Measurements from ENCODE around the gene HSD17B2.

The HSD17B2 gene

DNA sequence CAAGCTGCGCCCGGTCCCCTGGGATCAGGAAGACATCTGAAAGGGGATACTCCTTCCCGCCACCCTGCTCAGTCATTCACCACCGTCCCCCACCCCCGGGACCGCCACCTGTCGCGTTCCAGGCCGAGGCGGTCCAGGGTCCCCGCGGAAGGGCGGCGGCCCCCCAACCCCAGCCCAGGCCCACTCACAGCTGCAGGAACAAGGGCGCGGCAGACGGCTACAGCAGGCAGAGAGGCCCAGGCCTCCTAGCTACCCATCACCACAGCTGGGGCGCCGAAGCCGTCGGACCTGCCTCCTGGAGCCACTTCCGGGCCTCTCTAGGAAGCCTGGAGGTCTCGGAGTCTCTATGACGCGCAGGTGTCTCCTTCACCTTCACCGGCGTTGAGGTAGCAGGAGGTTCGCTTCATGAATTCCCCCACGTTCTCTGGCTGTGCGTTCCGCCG is 23.8 kb upstream of the HSD17B2 start, which contains the start of gene SDR42E1:
TSS of gene SDR42E1 (minus strand) at position 272 of the 443 bp plus-strand sequence. CDS start 10,612 bp downstream, outside the sequence.
- 95% methylated on average over 32 of the region's 32 CpGs for WGBS
- H3K4me3 ChIP-seq (ENCODE audit: insufficient read depth in 1 of 2, low read depth in 1 of 2, low read length in 2 of 2): peak within 1 kb of the TSS in 1 of 2 experiments; percentile 32
- H3K9me3 ChIP-seq (ENCODE audit: control insufficient read depth, low read length): peaks cover 21% of the 10 kb centered on the region
- H2BK120ac ChIP-seq (ENCODE audit: low read depth, low read length): no peak within 1 kb of the TSS
- H3K9ac ChIP-seq (ENCODE audit: low read length): no peak within 1 kb of the TSS
- no peak within 1 kb of the TSS for H2BK15ac ChIP-seq (ENCODE audit: low read depth, poor library complexity, severe bottlenecking)
- no peak within 1 kb of the TSS for H3K27ac ChIP-seq (ENCODE audit: low read length, poor library complexity, severe bottlenecking)
- H3K18ac ChIP-seq (ENCODE audit: low read depth in 1 of 2, low read length in 2 of 2): no peak within 1 kb of the TSS
- peaks cover 6 to 22% of the 10 kb centered on the region in 2 experiments for H3K27me3 ChIP-seq (ENCODE audit: control insufficient read depth in 1 of 2, insufficient read depth in 1 of 2, low read length in 2 of 2)
- H4K91ac ChIP-seq (ENCODE audit: low read length): no peak within 1 kb of the TSS
- H2AK5ac ChIP-seq (ENCODE audit: low read length, severe bottlenecking): no peak within 1 kb of the TSS
- no peaks in the 10 kb centered on the region for H3K36me3 ChIP-seq (ENCODE audit: control insufficient read depth in 1 of 2, insufficient read depth in 2 of 2, low read depth in 1 of 2, low read length in 2 of 2)
- no peak within 1 kb of the TSS for H2BK12ac ChIP-seq (ENCODE audit: low read length in 2 of 2)
- H3K23ac ChIP-seq (ENCODE audit: low read length in 2 of 2): no peak within 1 kb of the TSS
- no peak within 1 kb of the TSS for H2BK5ac ChIP-seq (ENCODE audit: low read depth, low read length, poor library complexity, severe bottlenecking)
- no peak within 1 kb of the TSS for H4K8ac ChIP-seq (ENCODE audit: low read length)
- H3K4me1 ChIP-seq (ENCODE audit: control insufficient read depth, insufficient read depth, low read depth, low read length): no peaks in the 10 kb centered on the region
- no peak for DNase-seq
- H2AFZ ChIP-seq (ENCODE audit: low read depth, low read length): no peak within 1 kb of the TSS
- H3K4ac ChIP-seq (ENCODE audit: low read depth in 1 of 2, low read length in 2 of 2): no peak within 1 kb of the TSS
- no peak within 1 kb of the TSS for H3K4me2 ChIP-seq (ENCODE audit: low read length, poor library complexity, severe bottlenecking)
- no peaks in the 10 kb centered on the region for H3K79me1 ChIP-seq (replicated peaks; ENCODE audit: low read length, poor library complexity, severe bottlenecking)
- no peak within 1 kb of the TSS for H3K14ac ChIP-seq (ENCODE audit: low read length in 2 of 2)

DNA sequence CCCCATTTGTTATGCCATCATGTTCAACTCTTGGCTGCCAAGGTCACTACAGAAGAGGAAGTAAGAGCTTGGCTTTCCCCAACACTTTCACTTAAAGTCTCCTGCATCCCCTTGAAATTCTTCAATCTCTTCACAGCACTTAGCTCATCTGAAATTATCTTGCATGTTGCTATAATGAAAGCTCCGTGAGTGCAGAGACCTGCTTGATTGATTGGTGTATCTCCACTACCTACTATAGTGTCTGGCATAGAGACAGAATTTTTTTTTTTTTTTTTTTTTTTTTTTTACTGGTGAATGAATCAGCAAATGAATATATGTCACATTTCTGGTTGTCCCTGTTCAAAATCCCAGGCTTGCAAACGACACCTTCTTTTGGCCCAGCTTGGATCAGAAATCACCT is 21.9 kb upstream of the HSD17B2 start:
- H2BK12ac ChIP-seq (ENCODE audit: low read length in 2 of 2): no peak overlapping the region

DNA sequence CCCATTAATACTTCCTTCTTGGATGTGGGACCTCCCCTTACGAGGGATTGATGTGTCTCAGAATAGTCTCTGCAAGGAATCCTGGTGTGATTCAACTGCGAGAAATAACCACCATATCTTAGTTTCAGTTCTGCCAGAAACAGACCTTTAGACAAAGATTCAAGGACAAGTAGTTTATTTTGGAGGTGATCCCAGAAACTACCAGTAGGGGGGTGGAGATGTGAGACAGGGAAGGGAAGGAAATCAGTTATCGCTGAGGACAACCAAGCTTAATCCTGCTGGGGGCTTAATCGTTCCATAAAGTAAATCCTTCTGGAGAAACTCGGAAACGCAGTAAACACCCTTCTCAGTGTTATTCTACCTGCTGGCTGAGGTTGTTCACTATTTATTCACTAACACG is 18.8 kb upstream of the HSD17B2 start:
- no peak overlapping the region for H2BK120ac ChIP-seq (ENCODE audit: low read depth, low read length)
- no peak overlapping the region for H3K27ac ChIP-seq (ENCODE audit: low read length, poor library complexity, severe bottlenecking)
- H3K14ac ChIP-seq (ENCODE audit: low read length in 2 of 2): no peak overlapping the region
- H2BK12ac ChIP-seq (ENCODE audit: low read length in 2 of 2): no peak overlapping the region
- H3K27me3 ChIP-seq (ENCODE audit: control insufficient read depth in 1 of 2, insufficient read depth in 1 of 2, low read length in 2 of 2): peaks cover 15 to 17% of the 10 kb centered on the region in 2 experiments
- H2AFZ ChIP-seq (ENCODE audit: low read depth, low read length): no peak overlapping the region
- H2BK5ac ChIP-seq (ENCODE audit: low read depth, low read length, poor library complexity, severe bottlenecking): no peak overlapping the region
- H3K18ac ChIP-seq (ENCODE audit: low read depth in 1 of 2, low read length in 2 of 2): no peak overlapping the region
- peak; percentile 24 for DNase-seq
- 67% methylated on average over 3 of the region's 7 CpGs for WGBS
- no peak overlapping the region for H3K23ac ChIP-seq (ENCODE audit: low read length in 2 of 2)
- no peak overlapping the region for H4K91ac ChIP-seq (ENCODE audit: low read length)
- peak overlapping the region; percentile 7 for H3K9ac ChIP-seq (ENCODE audit: low read length)
- H3K79me1 ChIP-seq (replicated peaks; ENCODE audit: low read length, poor library complexity, severe bottlenecking): no peaks in the 10 kb centered on the region
- no peaks in the 10 kb centered on the region for H3K36me3 ChIP-seq (ENCODE audit: control insufficient read depth in 1 of 2, insufficient read depth in 2 of 2, low read depth in 1 of 2, low read length in 2 of 2)
- H4K8ac ChIP-seq (ENCODE audit: low read length): no peak overlapping the region
- H3K4ac ChIP-seq (ENCODE audit: low read depth in 1 of 2, low read length in 2 of 2): no peak overlapping the region
- H3K9me3 ChIP-seq (ENCODE audit: control insufficient read depth, low read length): peaks cover 5% of the 10 kb centered on the region
- no peak overlapping the region for H3K4me2 ChIP-seq (ENCODE audit: low read length, poor library complexity, severe bottlenecking)
- H2BK15ac ChIP-seq (ENCODE audit: low read depth, poor library complexity, severe bottlenecking): no peak overlapping the region
- no peaks in the 10 kb centered on the region for H3K4me1 ChIP-seq (ENCODE audit: control insufficient read depth, insufficient read depth, low read depth, low read length)
- H3K4me3 ChIP-seq (ENCODE audit: insufficient read depth in 1 of 2, low read depth in 1 of 2, low read length in 2 of 2): peak overlapping the region in 1 of 2 experiments; percentile 57
- no peak overlapping the region for H2AK5ac ChIP-seq (ENCODE audit: low read length, severe bottlenecking)

More for the DNA sequence above, 21.9 kb upstream of the HSD17B2 start:
- Histone ChIP-seq H3K23ac (ENCODE audit: low read length in 2 of 2) (no peak overlapping the region), H3K27ac (ENCODE audit: low read length, poor library complexity, severe bottlenecking) (no peak overlapping the region), H3K9ac (ENCODE audit: low read length) (no peak overlapping the region), H3K4me2 (ENCODE audit: low read length, poor library complexity, severe bottlenecking) (no peak overlapping the region), H3K36me3 (ENCODE audit: control insufficient read depth in 1 of 2, insufficient read depth in 2 of 2, low read depth in 1 of 2, low read length in 2 of 2) (no peaks in the 10 kb centered on the region), H3K27me3 (ENCODE audit: control insufficient read depth in 1 of 2, insufficient read depth in 1 of 2, low read length in 2 of 2) (peaks cover 6 to 22% of the 10 kb centered on the region in 2 experiments), H2AFZ (ENCODE audit: low read depth, low read length) (no peak overlapping the region), H4K8ac (ENCODE audit: low read length) (no peak overlapping the region), H3K18ac (ENCODE audit: low read depth in 1 of 2, low read length in 2 of 2) (no peak overlapping the region), H3K4me1 (ENCODE audit: control insufficient read depth, insufficient read depth, low read depth, low read length) (no peaks in the 10 kb centered on the region), H3K79me1 (replicated peaks; ENCODE audit: low read length, poor library complexity, severe bottlenecking) (no peaks in the 10 kb centered on the region), H2BK5ac (ENCODE audit: low read depth, low read length, poor library complexity, severe bottlenecking) (no peak overlapping the region), H3K14ac (ENCODE audit: low read length in 2 of 2) (no peak overlapping the region), H2AK5ac (ENCODE audit: low read length, severe bottlenecking) (no peak overlapping the region), H2BK15ac (ENCODE audit: low read depth, poor library complexity, severe bottlenecking) (no peak overlapping the region), H3K9me3 (ENCODE audit: control insufficient read depth, low read length) (peaks cover 21% of the 10 kb centered on the region), H3K4me3 (ENCODE audit: insufficient read depth in 1 of 2, low read depth in 1 of 2, low read length in 2 of 2) (no peak overlapping the region), H2BK120ac (ENCODE audit: low read depth, low read length) (no peak overlapping the region), H4K91ac (ENCODE audit: low read length) (no peak overlapping the region), H3K4ac (ENCODE audit: low read depth in 1 of 2, low read length in 2 of 2) (no peak overlapping the region)
- no peak for DNase-seq
- WGBS: 40% methylated on average over 1 of the region's 2 CpGs

GRCh38 chr16:82016964-82017363 is 18.1 kb upstream of the HSD17B2 start:
- Histone ChIP-seq H2BK15ac (ENCODE audit: low read depth, poor library complexity, severe bottlenecking) (no peak overlapping the region), H3K4ac (ENCODE audit: low read depth in 1 of 2, low read length in 2 of 2) (no peak overlapping the region), H4K8ac (ENCODE audit: low read length) (no peak overlapping the region), H3K23ac (ENCODE audit: low read length in 2 of 2) (no peak overlapping the region), H3K36me3 (ENCODE audit: control insufficient read depth in 1 of 2, insufficient read depth in 2 of 2, low read depth in 1 of 2, low read length in 2 of 2) (no peaks in the 10 kb centered on the region), H2BK120ac (ENCODE audit: low read depth, low read length) (no peak overlapping the region), H3K79me1 (replicated peaks; ENCODE audit: low read length, poor library complexity, severe bottlenecking) (no peaks in the 10 kb centered on the region), H4K91ac (ENCODE audit: low read length) (no peak overlapping the region), H2AK5ac (ENCODE audit: low read length, severe bottlenecking) (no peak overlapping the region), H2BK5ac (ENCODE audit: low read depth, low read length, poor library complexity, severe bottlenecking) (no peak overlapping the region), H3K4me3 (ENCODE audit: insufficient read depth in 1 of 2, low read depth in 1 of 2, low read length in 2 of 2) (no peak overlapping the region), H2AFZ (ENCODE audit: low read depth, low read length) (no peak overlapping the region), H3K27me3 (ENCODE audit: control insufficient read depth in 1 of 2, insufficient read depth in 1 of 2, low read length in 2 of 2) (peaks cover 10 to 15% of the 10 kb centered on the region in 2 experiments), H3K4me2 (ENCODE audit: low read length, poor library complexity, severe bottlenecking) (no peak overlapping the region), H3K27ac (ENCODE audit: low read length, poor library complexity, severe bottlenecking) (no peak overlapping the region), H3K18ac (ENCODE audit: low read depth in 1 of 2, low read length in 2 of 2) (no peak overlapping the region), H3K9ac (ENCODE audit: low read length) (no peak overlapping the region), H3K14ac (ENCODE audit: low read length in 2 of 2) (no peak overlapping the region), H3K4me1 (ENCODE audit: control insufficient read depth, insufficient read depth, low read depth, low read length) (no peaks in the 10 kb centered on the region), H3K9me3 (ENCODE audit: control insufficient read depth, low read length) (peaks cover 5% of the 10 kb centered on the region), H2BK12ac (ENCODE audit: low read length in 2 of 2) (no peak overlapping the region)
- DNase-seq: no peak
- WGBS: 95% methylated on average over 2 of the region's 2 CpGs
